Measurements from ENCODE around the gene HIC1.

The HIC1 gene

DNA sequence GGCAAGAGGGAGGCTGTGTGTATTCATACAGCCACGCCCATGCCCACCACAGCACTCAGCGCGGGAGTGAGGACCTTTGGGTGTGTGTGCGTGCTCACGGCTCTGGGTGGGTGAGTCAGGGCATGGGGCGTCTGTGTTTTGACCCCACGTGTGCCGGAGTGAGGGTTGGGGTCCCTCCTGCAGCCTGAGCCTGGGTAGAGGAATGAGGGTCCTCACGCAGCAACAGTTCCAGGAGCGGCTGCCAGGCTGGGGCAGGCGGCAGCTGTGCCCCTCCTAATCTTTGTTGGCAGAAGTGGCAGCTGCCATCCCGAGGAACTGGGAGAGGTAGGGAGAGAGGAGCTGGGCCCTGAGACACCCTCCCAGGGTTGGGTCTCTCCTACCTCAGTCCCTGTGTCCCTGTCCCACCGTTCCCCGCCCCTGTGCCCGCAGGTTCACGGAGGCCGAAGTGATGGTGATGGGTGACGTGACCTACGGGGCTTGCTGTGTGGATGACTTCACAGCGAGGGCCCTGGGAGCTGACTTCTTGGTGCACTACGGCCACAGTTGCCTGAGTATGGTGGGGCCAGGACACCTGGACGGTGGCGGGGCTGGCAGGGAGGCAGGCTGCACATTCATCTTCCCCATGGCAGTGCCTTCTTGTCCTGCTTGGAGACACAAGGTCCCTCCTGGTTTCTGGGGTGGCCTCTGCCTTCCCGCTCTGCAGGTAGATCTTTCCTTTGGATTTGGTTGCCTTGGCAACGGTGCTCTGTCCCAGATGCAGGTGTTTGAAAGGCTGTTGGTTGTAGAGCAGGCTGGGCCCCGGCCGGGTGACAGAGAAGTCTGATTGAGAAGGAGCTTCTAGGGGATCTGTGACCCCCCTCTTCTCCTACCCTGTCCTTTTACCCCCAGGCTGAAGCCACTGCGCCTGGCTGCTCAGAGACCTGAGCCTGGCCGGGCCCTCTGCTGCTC, 19.1 kb upstream of the HIC1 start:
- no peak for TF ChIP-seq RARB (CRISPR knock-in tag; IDR thresholded peaks at IDR 0.05)
- no peak for TF ChIP-seq TOX (CRISPR knock-in tag; IDR thresholded peaks at IDR 0.05; ENCODE audit: borderline replicate concordance)
- TF ChIP-seq TCF4 (CRISPR knock-in tag; IDR thresholded peaks at IDR 0.05; ENCODE audit: borderline replicate concordance): no peak
- TF ChIP-seq, protein P1, sequence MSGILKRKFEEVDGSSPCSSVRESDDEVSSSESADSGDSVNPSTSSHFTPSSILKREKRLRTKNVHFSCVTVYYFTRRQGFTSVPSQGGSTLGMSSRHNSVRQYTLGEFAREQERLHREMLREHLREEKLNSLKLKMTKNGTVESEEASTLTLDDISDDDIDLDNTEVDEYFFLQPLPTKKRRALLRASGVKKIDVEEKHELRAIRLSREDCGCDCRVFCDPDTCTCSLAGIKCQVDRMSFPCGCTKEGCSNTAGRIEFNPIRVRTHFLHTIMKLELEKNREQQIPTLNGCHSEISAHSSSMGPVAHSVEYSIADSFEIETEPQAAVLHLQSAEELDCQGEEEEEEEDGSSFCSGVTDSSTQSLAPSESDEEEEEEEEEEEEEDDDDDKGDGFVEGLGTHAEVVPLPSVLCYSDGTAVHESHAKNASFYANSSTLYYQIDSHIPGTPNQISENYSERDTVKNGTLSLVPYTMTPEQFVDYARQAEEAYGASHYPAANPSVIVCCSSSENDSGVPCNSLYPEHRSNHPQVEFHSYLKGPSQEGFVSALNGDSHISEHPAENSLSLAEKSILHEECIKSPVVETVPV (CRISPR knock-in tag; IDR thresholded peaks at IDR 0.05): no peak
- TF ChIP-seq, protein P2, sequence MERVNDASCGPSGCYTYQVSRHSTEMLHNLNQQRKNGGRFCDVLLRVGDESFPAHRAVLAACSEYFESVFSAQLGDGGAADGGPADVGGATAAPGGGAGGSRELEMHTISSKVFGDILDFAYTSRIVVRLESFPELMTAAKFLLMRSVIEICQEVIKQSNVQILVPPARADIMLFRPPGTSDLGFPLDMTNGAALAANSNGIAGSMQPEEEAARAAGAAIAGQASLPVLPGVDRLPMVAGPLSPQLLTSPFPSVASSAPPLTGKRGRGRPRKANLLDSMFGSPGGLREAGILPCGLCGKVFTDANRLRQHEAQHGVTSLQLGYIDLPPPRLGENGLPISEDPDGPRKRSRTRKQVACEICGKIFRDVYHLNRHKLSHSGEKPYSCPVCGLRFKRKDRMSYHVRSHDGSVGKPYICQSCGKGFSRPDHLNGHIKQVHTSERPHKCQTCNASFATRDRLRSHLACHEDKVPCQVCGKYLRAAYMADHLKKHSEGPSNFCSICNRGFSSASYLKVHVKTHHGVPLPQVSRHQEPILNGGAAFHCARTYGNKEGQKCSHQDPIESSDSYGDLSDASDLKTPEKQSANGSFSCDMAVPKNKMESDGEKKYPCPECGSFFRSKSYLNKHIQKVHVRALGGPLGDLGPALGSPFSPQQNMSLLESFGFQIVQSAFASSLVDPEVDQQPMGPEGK (CRISPR knock-in tag; IDR thresholded peaks at IDR 0.05; ENCODE audit: borderline replicate concordance): no peak
- no peak for TF ChIP-seq ESRRG (CRISPR knock-in tag; IDR thresholded peaks at IDR 0.05)
- TF ChIP-seq, protein P3, sequence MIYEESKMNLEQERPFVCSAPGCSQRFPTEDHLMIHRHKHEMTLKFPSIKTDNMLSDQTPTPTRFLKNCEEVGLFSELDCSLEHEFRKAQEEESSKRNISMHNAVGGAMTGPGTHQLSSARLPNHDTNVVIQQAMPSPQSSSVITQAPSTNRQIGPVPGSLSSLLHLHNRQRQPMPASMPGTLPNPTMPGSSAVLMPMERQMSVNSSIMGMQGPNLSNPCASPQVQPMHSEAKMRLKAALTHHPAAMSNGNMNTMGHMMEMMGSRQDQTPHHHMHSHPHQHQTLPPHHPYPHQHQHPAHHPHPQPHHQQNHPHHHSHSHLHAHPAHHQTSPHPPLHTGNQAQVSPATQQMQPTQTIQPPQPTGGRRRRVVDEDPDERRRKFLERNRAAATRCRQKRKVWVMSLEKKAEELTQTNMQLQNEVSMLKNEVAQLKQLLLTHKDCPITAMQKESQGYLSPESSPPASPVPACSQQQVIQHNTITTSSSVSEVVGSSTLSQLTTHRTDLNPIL (CRISPR knock-in tag; IDR thresholded peaks at IDR 0.05; ENCODE audit: low read depth): no peak
- no peak for TF ChIP-seq ZNF70 (CRISPR knock-in tag; IDR thresholded peaks at IDR 0.05)
- ATAC-seq: no peak

DNA sequence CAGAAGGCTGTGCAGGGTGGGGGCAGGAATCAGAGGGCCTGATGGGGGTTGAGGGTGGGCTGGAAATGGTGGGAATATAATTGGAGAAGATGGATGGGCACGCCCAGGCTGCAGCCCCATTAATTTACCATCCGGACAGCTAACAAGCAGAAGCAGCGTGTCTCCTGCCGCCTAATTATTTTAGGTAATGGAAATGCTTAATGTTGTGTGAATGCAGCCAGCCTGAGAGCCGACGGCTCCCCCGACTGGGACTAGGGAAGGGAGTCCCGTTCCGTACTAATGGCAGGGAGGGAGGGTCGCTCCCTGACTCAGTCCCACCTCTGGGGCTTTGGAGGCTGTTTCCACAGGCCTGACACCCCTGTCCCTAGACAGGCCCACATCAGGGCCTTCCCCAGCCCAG, 17.7 kb upstream of the HIC1 start:
- ATAC-seq: no peak
- TF ChIP-seq ARNTL (CRISPR knock-in tag; IDR thresholded peaks at IDR 0.05; ENCODE audit: borderline replicate concordance, low read depth): no peak
- TF ChIP-seq RARB (CRISPR knock-in tag; IDR thresholded peaks at IDR 0.05): no peak
- TF ChIP-seq, protein P2 (CRISPR knock-in tag; IDR thresholded peaks at IDR 0.05; ENCODE audit: borderline replicate concordance): no peak
- TF ChIP-seq SNAI2 (CRISPR knock-in tag; IDR thresholded peaks at IDR 0.05): no peak
- no peak for TF ChIP-seq BACH2 (CRISPR knock-in tag; IDR thresholded peaks at IDR 0.05; ENCODE audit: borderline replicate concordance)
- TF ChIP-seq, protein P3 (CRISPR knock-in tag; IDR thresholded peaks at IDR 0.05; ENCODE audit: low read depth): no peak
- TF ChIP-seq ZNF70 (CRISPR knock-in tag; IDR thresholded peaks at IDR 0.05): no peak
- no peak for TF ChIP-seq ZFP30 (CRISPR knock-in tag; IDR thresholded peaks at IDR 0.05)
- TF ChIP-seq CSDC2 (CRISPR knock-in tag; IDR thresholded peaks at IDR 0.05): no peak
- no peak for TF ChIP-seq ZC3H10 (CRISPR knock-in tag; IDR thresholded peaks at IDR 0.05)
- TF ChIP-seq, protein P4, sequence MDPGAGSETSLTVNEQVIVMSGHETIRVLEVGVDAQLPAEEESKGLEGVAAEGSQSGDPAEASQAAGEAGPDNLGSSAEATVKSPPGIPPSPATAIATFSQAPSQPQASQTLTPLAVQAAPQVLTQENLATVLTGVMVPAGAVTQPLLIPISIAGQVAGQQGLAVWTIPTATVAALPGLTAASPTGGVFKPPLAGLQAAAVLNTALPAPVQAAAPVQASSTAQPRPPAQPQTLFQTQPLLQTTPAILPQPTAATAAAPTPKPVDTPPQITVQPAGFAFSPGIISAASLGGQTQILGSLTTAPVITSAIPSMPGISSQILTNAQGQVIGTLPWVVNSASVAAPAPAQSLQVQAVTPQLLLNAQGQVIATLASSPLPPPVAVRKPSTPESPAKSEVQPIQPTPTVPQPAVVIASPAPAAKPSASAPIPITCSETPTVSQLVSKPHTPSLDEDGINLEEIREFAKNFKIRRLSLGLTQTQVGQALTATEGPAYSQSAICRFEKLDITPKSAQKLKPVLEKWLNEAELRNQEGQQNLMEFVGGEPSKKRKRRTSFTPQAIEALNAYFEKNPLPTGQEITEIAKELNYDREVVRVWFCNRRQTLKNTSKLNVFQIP (CRISPR knock-in tag; IDR thresholded peaks at IDR 0.05; ENCODE audit: borderline replicate concordance, low read depth): no peak
- no peak for TF ChIP-seq ZFP3 (CRISPR knock-in tag; IDR thresholded peaks at IDR 0.05)
- TF ChIP-seq ZNF8 (CRISPR knock-in tag; IDR thresholded peaks at IDR 0.05): no peak
- no peak for TF ChIP-seq GLIS3 (CRISPR knock-in tag; IDR thresholded peaks at IDR 0.05)
- TF ChIP-seq ZNF565 (CRISPR knock-in tag; conservative IDR thresholded peaks at IDR 0.05; ENCODE audit: low read depth): no peak
- TF ChIP-seq TOX (CRISPR knock-in tag; IDR thresholded peaks at IDR 0.05; ENCODE audit: borderline replicate concordance): no peak
- TF ChIP-seq ESRRG (CRISPR knock-in tag; IDR thresholded peaks at IDR 0.05): no peak
- TF ChIP-seq PPARA (CRISPR knock-in tag; IDR thresholded peaks at IDR 0.05; ENCODE audit: borderline replicate concordance): no peak
